Measurements from ENCODE around the gene FOXO1.

GRCh38 chr13:40637643-40638042 lies 28.8 kb downstream of the FOXO1 start:
- no peak for TF ChIP-seq POLR2A (IDR thresholded peaks at IDR 0.05)
- TF ChIP-seq, protein P1, sequence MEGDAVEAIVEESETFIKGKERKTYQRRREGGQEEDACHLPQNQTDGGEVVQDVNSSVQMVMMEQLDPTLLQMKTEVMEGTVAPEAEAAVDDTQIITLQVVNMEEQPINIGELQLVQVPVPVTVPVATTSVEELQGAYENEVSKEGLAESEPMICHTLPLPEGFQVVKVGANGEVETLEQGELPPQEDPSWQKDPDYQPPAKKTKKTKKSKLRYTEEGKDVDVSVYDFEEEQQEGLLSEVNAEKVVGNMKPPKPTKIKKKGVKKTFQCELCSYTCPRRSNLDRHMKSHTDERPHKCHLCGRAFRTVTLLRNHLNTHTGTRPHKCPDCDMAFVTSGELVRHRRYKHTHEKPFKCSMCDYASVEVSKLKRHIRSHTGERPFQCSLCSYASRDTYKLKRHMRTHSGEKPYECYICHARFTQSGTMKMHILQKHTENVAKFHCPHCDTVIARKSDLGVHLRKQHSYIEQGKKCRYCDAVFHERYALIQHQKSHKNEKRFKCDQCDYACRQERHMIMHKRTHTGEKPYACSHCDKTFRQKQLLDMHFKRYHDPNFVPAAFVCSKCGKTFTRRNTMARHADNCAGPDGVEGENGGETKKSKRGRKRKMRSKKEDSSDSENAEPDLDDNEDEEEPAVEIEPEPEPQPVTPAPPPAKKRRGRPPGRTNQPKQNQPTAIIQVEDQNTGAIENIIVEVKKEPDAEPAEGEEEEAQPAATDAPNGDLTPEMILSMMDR (IDR thresholded peaks at IDR 0.05 in 4 of 5, conservative IDR thresholded peaks at IDR 0.05 in 1 of 5): no peak

All from gastrocnemius medialis (tissue), 4 donors.